ENCODE measurements around the gene ZNF865.

- TF ChIP-seq CTCF (optimal IDR thresholded peaks at IDR 0.05 in 1 of 3, IDR thresholded peaks at IDR 0.05 in 1 of 3, conservative IDR thresholded peaks at IDR 0.05 in 1 of 3; ENCODE audit: extremely low read depth in 1 of 3, insufficient read depth in 2 of 3, low read length in 3 of 3) = no peak
- no peak for TF ChIP-seq EZH2 (IDR thresholded peaks at IDR 0.05; ENCODE audit: low read length)
These were observed 15.2 kb downstream of the ZNF865 start for GRCh38 chr19:55620410-55621204.
